Measurements from ENCODE around the gene COX6A1. TPM values are rescaled to one million over a fixed set of nuclear protein-coding genes. Genes with fewer than 3 reads are reported as not detected.

Gene COX6A1
- 602 and 637 TPM in 2 replicates for total RNA-seq (2014; rRNA removed; shearing (Covaris generic))

- DNase-seq (ENCODE audit: low spot score) = peak; percentile 98
Observed at GRCh38 chr12:120437735-120438494, at the start of gene COX6A1. COX6A1 (plus strand) TSS chr12:120438113; CDS start chr12:120438127, 14 bp downstream.

DNA sequence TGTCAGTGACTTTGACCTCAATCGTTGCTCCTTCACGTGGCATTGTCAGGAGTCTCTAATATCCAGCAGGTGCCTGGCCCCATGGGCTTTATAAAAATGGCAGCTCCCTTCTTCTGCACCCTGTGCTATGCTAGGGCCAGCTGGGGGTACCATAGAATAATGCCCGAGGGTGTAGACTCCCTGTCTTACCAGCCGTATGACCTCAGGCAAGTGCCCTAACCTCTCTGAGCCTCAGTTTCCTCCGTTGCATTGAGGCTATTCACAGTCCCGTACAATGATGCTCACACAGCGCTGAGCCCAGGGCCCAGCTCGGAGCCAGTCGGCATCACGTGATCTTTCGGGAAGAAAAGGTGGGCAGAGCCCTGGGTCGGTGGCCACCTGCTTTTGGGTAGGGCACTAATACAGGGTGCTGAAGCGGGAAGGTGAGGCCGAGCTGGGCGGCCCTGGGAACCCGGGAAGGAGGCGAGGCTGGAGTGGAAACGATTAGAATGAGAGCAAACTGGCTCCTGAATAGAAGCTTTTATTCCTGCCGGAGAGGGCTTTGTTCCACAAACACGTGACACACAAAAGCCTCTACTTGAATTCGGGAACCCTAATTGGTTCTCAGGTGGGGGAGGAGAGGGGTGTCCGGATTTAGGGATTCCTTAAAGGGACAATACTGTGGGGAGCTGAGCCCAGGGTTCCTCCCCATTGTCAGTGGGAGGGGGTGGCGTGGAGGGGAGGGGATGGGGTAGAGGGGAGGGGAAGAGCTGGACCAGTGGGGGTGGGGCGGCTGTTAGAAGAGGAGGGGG is 49.0 kb upstream of the COX6A1 start:
- DNase-seq (ENCODE audit: low spot score) = no peak

DNA sequence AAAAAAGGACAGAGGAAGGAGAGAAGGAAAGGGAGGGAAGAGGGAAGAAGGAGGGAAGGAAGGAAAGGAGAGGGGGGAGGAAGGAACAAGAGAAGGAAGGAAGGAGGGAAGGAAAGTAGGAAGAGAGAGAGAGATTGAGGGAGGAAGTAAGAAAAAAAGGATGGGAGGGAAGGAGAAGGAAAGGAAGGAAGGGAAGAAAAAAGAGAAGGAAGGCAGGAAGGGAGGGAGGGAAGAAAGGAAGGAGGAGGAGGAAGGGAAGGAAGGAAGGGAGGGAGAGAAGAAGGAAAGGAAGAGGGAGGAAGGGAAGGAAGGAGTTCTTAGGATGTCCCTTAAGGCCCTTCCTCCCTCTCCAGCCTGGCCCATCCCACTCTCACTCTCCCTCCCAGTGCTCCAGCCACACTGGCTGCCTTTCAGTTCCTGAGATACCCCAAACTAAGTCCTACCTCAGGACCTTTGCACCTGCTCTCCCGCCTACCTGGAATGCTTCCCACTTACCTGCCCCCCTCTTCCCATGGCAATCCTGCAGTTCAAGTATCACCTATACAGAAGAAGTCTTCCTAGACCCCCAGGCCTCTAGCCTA is 47.3 kb upstream of the COX6A1 start:
- DNase-seq (ENCODE audit: low spot score) = no peak

DNA sequence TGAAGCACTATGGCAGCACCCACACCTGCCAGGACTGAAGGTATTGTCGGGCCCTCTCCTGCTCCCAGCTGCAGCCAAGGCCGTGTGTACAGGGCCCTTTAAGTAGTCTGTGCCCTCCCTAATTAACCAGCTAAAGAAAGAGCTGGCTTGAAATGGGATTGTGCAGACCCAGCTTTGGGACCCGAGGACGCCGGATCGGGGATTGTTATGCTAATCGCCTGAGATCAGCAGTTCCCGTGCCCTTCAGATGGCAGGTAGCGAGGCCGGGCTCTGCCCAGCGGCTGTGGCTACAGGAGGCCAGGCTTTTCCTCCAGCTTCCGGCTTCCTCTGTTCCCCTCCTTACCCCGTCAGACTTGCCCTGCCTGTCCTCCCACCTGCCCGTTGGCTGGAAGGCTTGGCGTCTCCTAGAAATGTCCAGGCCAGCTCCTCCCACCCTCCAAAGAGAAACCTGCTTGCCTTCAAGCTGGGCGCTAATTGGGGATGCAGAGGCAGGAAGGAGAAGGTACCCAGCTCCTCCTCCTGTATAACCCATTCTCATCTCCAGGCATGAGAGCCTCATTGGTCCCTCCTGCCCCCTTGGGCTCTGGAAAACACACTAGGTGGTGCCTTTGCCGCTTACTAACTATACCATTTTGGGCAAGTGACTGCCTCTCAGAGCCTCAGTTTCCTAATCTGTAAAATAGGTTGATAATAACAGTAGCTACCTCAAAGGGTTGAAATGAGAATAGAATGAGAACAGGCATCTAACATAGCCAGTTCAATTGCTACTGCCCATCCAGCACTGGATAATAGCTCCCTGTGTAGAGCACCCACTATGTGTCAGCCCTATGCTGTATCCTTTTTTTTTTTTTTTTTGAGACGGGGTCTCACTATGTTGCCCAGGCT is 43.2 kb upstream of the COX6A1 start:
- DNase-seq (ENCODE audit: low spot score) = no peak

- DNase-seq (ENCODE audit: low spot score) = no peak
Observed at GRCh38 chr12:120397824-120398540, 39.9 kb upstream of the COX6A1 start.

- DNase-seq (ENCODE audit: low spot score) = no peak
Observed at GRCh38 chr12:120399531-120399930, 38.4 kb upstream of the COX6A1 start.

- DNase-seq (ENCODE audit: low spot score) = no peak
Observed at GRCh38 chr12:120402217-120402616, 35.7 kb upstream of the COX6A1 start.

- no peak for DNase-seq (ENCODE audit: low spot score)
Observed at GRCh38 chr12:120403869-120404268, 34.0 kb upstream of the COX6A1 start.

DNA sequence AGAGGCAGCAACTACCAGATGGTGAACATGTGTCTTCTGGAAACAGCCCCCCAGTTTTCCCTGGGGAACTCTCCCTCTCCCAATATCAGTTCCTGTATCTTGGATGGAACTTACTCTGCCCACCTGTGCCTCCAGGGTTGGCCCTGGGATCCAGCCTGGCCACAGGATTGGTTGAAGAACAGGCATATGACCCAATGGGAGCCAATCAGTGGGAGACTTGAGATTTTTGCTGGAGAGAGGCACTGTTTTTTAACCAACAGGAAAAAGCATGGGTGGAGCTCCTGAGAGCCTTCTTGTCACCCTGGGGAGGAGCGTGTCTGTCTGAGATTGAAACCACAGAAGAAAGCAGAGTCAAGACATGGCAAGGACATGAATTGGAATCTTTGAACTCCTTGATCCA is 33.6 kb upstream of the COX6A1 start:
- no peak for DNase-seq (ENCODE audit: low spot score)

GRCh38 chr12:120406069-120406468 is 31.8 kb upstream of the COX6A1 start:
- no peak for DNase-seq (ENCODE audit: low spot score)

GRCh38 chr12:120406553-120406952 is 31.4 kb upstream of the COX6A1 start:
- DNase-seq (ENCODE audit: low spot score) = no peak

GRCh38 chr12:120408771-120409170 is 29.1 kb upstream of the COX6A1 start:
- DNase-seq (ENCODE audit: low spot score) = no peak

DNA sequence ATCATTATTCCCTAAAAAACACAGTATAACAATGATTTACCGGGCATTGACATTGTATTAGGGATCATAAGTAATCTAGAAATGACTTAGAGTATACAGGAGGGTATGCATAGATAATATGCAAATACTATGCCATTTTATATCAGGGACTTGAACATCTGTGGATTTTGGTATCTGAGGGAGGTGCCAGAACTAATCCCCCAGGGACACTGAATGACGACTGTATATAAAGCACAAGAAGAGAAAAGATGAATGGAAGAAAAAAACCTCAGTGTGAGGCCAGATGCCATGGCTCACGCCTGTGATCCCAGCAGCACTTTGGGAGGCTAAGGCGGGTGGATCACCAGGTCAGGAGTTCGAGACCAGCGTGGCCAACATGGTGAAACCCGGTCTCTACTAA is 25.5 kb upstream of the COX6A1 start:
- DNase-seq (ENCODE audit: low spot score) = no peak

- no peak for DNase-seq (ENCODE audit: low spot score)
Observed at GRCh38 chr12:120413901-120414695, 23.8 kb upstream of the COX6A1 start.

- DNase-seq (ENCODE audit: low spot score) = no peak
Observed at GRCh38 chr12:120416490-120417216, 21.3 kb upstream of the COX6A1 start.

DNA sequence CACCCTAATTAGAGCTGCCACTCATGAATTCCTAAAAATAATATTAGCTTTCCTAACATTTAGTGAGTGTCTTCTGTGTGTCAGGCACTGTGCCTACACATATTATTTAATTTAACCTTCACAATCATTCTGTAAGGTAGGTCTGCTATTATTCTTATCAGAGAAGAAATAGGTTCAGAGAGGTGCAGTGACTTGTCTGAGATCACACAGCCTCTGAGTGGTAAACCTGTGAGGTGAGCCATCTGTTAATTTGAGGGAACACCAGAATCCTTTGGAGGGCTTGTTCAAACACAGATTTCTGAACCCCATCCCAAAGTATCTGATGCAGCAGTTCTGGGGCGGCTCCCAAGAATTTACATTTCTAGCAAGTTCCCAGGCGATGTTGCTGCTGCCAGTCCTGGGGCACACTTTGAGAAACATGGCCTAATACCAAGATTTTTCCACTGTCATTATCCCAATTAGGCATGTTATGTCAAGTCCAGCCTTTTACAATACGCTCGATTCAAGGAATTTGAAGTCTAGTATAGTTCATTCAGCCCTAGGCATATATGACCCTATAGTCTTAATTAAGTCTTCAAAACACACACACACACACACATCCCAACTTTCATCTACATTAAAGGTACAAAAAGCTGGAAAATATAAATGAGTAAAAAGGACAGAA is 19.9 kb upstream of the COX6A1 start:
- DNase-seq (ENCODE audit: low spot score) = no peak

- DNase-seq (ENCODE audit: low spot score) = no peak
Observed at GRCh38 chr12:120421701-120422100, 16.2 kb upstream of the COX6A1 start.

GRCh38 chr12:120422892-120423456 is 14.9 kb upstream of the COX6A1 start:
- no peak for DNase-seq (ENCODE audit: low spot score)

DNA sequence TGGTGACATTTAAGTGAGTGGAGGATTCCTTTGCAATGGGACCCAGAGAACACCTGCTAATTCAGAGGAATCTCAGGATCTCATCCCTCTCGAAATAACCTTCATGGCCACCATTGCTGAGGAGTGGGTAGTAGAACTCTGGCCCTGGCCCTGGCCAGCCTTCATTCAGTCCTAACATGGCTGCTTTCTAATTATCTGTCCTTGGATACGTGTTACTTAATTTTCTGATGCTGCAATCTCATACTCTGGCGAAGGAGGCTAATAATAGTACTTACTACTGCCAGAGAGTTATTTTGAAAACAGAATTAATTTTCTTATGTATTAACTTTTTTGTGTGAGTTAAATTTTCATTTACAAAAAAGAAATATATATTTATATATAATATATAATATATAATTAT is 12.1 kb upstream of the COX6A1 start:
- no peak for DNase-seq (ENCODE audit: low spot score)

Measured in H4 (cell line).